ENCODE data around the gene SEZ6L.

The SEZ6L gene

GRCh38 chr22:26225207-26225606 is 55.9 kb downstream of the SEZ6L start:
- Histone ChIP-seq H3K9me3 (ENCODE audit: insufficient read depth, low read length) (no peaks in the 10 kb centered on the region), H3K9ac (ENCODE audit: insufficient read length, low read depth) (no peak overlapping the region), H3K27me3 (ENCODE audit: insufficient read depth, insufficient read length) (no peaks in the 10 kb centered on the region), H3K4me1 (ENCODE audit: insufficient read depth, insufficient read length) (no peaks in the 10 kb centered on the region), H3K4me3 (ENCODE audit: insufficient read length, low read depth) (no peak overlapping the region), H3K36me3 (ENCODE audit: insufficient read depth, insufficient read length, low read length) (no peaks in the 10 kb centered on the region)
- no peak for DNase-seq (ENCODE audit: low read depth, low spot score)
- TF ChIP-seq YY1 (IDR thresholded peaks at IDR 0.05; ENCODE audit: insufficient read depth, insufficient read length) (no peak), SUZ12 (IDR thresholded peaks at IDR 0.05; ENCODE audit: extremely low read depth, insufficient read depth, insufficient read length) (no peak), ZNF274 (IDR thresholded peaks at IDR 0.05; ENCODE audit: low read depth, low read length) (no peak)

GRCh38 chr22:26226538-26227297 is 57.5 kb downstream of the SEZ6L start:
- Histone ChIP-seq H3K4me1 (ENCODE audit: insufficient read depth, insufficient read length) (no peaks in the 10 kb centered on the region), H3K9me3 (ENCODE audit: insufficient read depth, low read length) (no peaks in the 10 kb centered on the region), H3K9ac (ENCODE audit: insufficient read length, low read depth) (no peak overlapping the region), H3K27me3 (ENCODE audit: insufficient read depth, insufficient read length) (no peaks in the 10 kb centered on the region), H3K36me3 (ENCODE audit: insufficient read depth, insufficient read length, low read length) (no peaks in the 10 kb centered on the region), H3K4me3 (ENCODE audit: insufficient read length, low read depth) (no peak overlapping the region)
- TF ChIP-seq ZNF274 (IDR thresholded peaks at IDR 0.05; ENCODE audit: low read depth, low read length): no peak
- no peak for TF ChIP-seq YY1 (IDR thresholded peaks at IDR 0.05; ENCODE audit: insufficient read depth, insufficient read length)
- no peak for TF ChIP-seq SUZ12 (IDR thresholded peaks at IDR 0.05; ENCODE audit: extremely low read depth, insufficient read depth, insufficient read length)
- DNase-seq (ENCODE audit: low read depth, low spot score): no peak

- H3K27me3 ChIP-seq (ENCODE audit: insufficient read depth, insufficient read length): no peaks in the 10 kb centered on the region
- H3K4me1 ChIP-seq (ENCODE audit: insufficient read depth, insufficient read length): no peaks in the 10 kb centered on the region
- no peak for DNase-seq (ENCODE audit: low read depth, low spot score)
- H3K4me3 ChIP-seq (ENCODE audit: insufficient read length, low read depth): no peak overlapping the region
- no peaks in the 10 kb centered on the region for H3K36me3 ChIP-seq (ENCODE audit: insufficient read depth, insufficient read length, low read length)
- no peak overlapping the region for H3K9ac ChIP-seq (ENCODE audit: insufficient read length, low read depth)
- H3K9me3 ChIP-seq (ENCODE audit: insufficient read depth, low read length): no peaks in the 10 kb centered on the region
- TF ChIP-seq SUZ12 (IDR thresholded peaks at IDR 0.05; ENCODE audit: extremely low read depth, insufficient read depth, insufficient read length) (no peak), ZNF274 (IDR thresholded peaks at IDR 0.05; ENCODE audit: low read depth, low read length) (no peak), YY1 (IDR thresholded peaks at IDR 0.05; ENCODE audit: insufficient read depth, insufficient read length) (no peak)
Measured at GRCh38 chr22:26229910-26230309, 60.6 kb downstream of the SEZ6L start.

- DNase-seq (ENCODE audit: low read depth, low spot score): no peak
- Histone ChIP-seq H3K9ac (ENCODE audit: insufficient read length, low read depth) (no peak overlapping the region), H3K4me1 (ENCODE audit: insufficient read depth, insufficient read length) (no peaks in the 10 kb centered on the region), H3K27me3 (ENCODE audit: insufficient read depth, insufficient read length) (no peaks in the 10 kb centered on the region), H3K9me3 (ENCODE audit: insufficient read depth, low read length) (no peaks in the 10 kb centered on the region), H3K36me3 (ENCODE audit: insufficient read depth, insufficient read length, low read length) (no peaks in the 10 kb centered on the region), H3K4me3 (ENCODE audit: insufficient read length, low read depth) (no peak overlapping the region)
- TF ChIP-seq ZNF274 (IDR thresholded peaks at IDR 0.05; ENCODE audit: low read depth, low read length) (no peak), SUZ12 (IDR thresholded peaks at IDR 0.05; ENCODE audit: extremely low read depth, insufficient read depth, insufficient read length) (no peak), YY1 (IDR thresholded peaks at IDR 0.05; ENCODE audit: insufficient read depth, insufficient read length) (no peak)
Measured at GRCh38 chr22:26234296-26234695, 65.0 kb downstream of the SEZ6L start.

- Histone ChIP-seq H3K27me3 (ENCODE audit: insufficient read depth, insufficient read length) (no peaks in the 10 kb centered on the region), H3K4me1 (ENCODE audit: insufficient read depth, insufficient read length) (no peaks in the 10 kb centered on the region), H3K9me3 (ENCODE audit: insufficient read depth, low read length) (no peaks in the 10 kb centered on the region), H3K36me3 (ENCODE audit: insufficient read depth, insufficient read length, low read length) (no peaks in the 10 kb centered on the region), H3K4me3 (ENCODE audit: insufficient read length, low read depth) (no peak overlapping the region), H3K9ac (ENCODE audit: insufficient read length, low read depth) (no peak overlapping the region)
- DNase-seq (ENCODE audit: low read depth, low spot score): no peak
- no peak for TF ChIP-seq SUZ12 (IDR thresholded peaks at IDR 0.05; ENCODE audit: extremely low read depth, insufficient read depth, insufficient read length)
- no peak for TF ChIP-seq ZNF274 (IDR thresholded peaks at IDR 0.05; ENCODE audit: low read depth, low read length)
Measured at GRCh38 chr22:26235792-26236487, 66.7 kb downstream of the SEZ6L start.

GRCh38 chr22:26236991-26237390 is 67.7 kb downstream of the SEZ6L start:
- TF ChIP-seq YY1 (IDR thresholded peaks at IDR 0.05; ENCODE audit: insufficient read depth, insufficient read length) (no peak), ZNF274 (IDR thresholded peaks at IDR 0.05; ENCODE audit: low read depth, low read length) (no peak), SUZ12 (IDR thresholded peaks at IDR 0.05; ENCODE audit: extremely low read depth, insufficient read depth, insufficient read length) (no peak)
- Histone ChIP-seq H3K4me3 (ENCODE audit: insufficient read length, low read depth) (no peak overlapping the region), H3K9ac (ENCODE audit: insufficient read length, low read depth) (no peak overlapping the region), H3K4me1 (ENCODE audit: insufficient read depth, insufficient read length) (no peaks in the 10 kb centered on the region), H3K9me3 (ENCODE audit: insufficient read depth, low read length) (no peaks in the 10 kb centered on the region), H3K27me3 (ENCODE audit: insufficient read depth, insufficient read length) (no peaks in the 10 kb centered on the region), H3K36me3 (ENCODE audit: insufficient read depth, insufficient read length, low read length) (no peaks in the 10 kb centered on the region)
- DNase-seq (ENCODE audit: low read depth, low spot score): no peak

- no peak overlapping the region for H3K4me3 ChIP-seq (ENCODE audit: insufficient read length, low read depth)
- no peak overlapping the region for H3K9ac ChIP-seq (ENCODE audit: insufficient read length, low read depth)
- no peaks in the 10 kb centered on the region for H3K27me3 ChIP-seq (ENCODE audit: insufficient read depth, insufficient read length)
- DNase-seq (ENCODE audit: low read depth, low spot score): no peak
- no peaks in the 10 kb centered on the region for H3K36me3 ChIP-seq (ENCODE audit: insufficient read depth, insufficient read length, low read length)
- H3K4me1 ChIP-seq (ENCODE audit: insufficient read depth, insufficient read length): no peaks in the 10 kb centered on the region
- H3K9me3 ChIP-seq (ENCODE audit: insufficient read depth, low read length): no peaks in the 10 kb centered on the region
- no peak for TF ChIP-seq ZNF274 (IDR thresholded peaks at IDR 0.05; ENCODE audit: low read depth, low read length)
- TF ChIP-seq SUZ12 (IDR thresholded peaks at IDR 0.05; ENCODE audit: extremely low read depth, insufficient read depth, insufficient read length): no peak
- no peak for TF ChIP-seq YY1 (IDR thresholded peaks at IDR 0.05; ENCODE audit: insufficient read depth, insufficient read length)
Measured at GRCh38 chr22:26238596-26238995, 69.3 kb downstream of the SEZ6L start.
